NCI-H1694 (cell line): ENCODE data around the gene TMEM132C.
"Not testable (repeated sequence)": the region's sequence is repeated elsewhere in the genome, so short reads cannot be mapped to it uniquely, and the experiment has no call there.

ENCODE experiments used
- DNase-seq: peaks from one replicate; lab custom pipeline; 2025; lab: John Stamatoyannopoulos, UW

TMEM132C gene

GRCh38 chr12:128564956-128565355 lies 298.0 kb downstream of the TMEM132C start:
- DNase-seq: no peak

GRCh38 chr12:128567730-128568129 lies 300.8 kb downstream of the TMEM132C start:
- DNase-seq: no peak

GRCh38 chr12:128570191-128571065 lies 303.5 kb downstream of the TMEM132C start:
- DNase-seq: no peak

- DNase-seq: no peak
These were observed 305.2 kb downstream of the TMEM132C start for GRCh38 chr12:128571906-128572810.

- no peak for DNase-seq
These were observed 306.9 kb downstream of the TMEM132C start for GRCh38 chr12:128573907-128574306.

GRCh38 chr12:128578045-128578444 lies 311.1 kb downstream of the TMEM132C start:
- no peak for DNase-seq

GRCh38 chr12:128581321-128581761 lies 314.4 kb downstream of the TMEM132C start:
- DNase-seq: no peak

- no peak for DNase-seq
These were observed 316.5 kb downstream of the TMEM132C start for GRCh38 chr12:128583453-128583852.

GRCh38 chr12:128586451-128587029 lies 319.6 kb downstream of the TMEM132C start:
- no peak for DNase-seq

- no peak for DNase-seq
These were observed 320.9 kb downstream of the TMEM132C start for GRCh38 chr12:128587918-128588317.

GRCh38 chr12:128592220-128592744 lies 325.3 kb downstream of the TMEM132C start:
- no peak for DNase-seq

- no peak for DNase-seq
These were observed 327.6 kb downstream of the TMEM132C start for GRCh38 chr12:128594521-128594920.

- no peak for DNase-seq
These were observed 328.6 kb downstream of the TMEM132C start for GRCh38 chr12:128595609-128596008.

- no peak for DNase-seq
These were observed 333.9 kb downstream of the TMEM132C start for GRCh38 chr12:128600886-128601285.

GRCh38 chr12:128603573-128604115 lies 336.7 kb downstream of the TMEM132C start:
- no peak for DNase-seq

- DNase-seq: not testable (repeated sequence)
These were observed 337.2 kb downstream of the TMEM132C start for GRCh38 chr12:128604219-128604618.

GRCh38 chr12:128606051-128606450 lies 339.1 kb downstream of the TMEM132C start:
- no peak for DNase-seq

- DNase-seq: no peak
These were observed 339.6 kb downstream of the TMEM132C start for GRCh38 chr12:128606538-128606937.

- no peak for DNase-seq
These were observed 340.0 kb downstream of the TMEM132C start for GRCh38 chr12:128606970-128607369.

GRCh38 chr12:128607641-128608040 lies 340.7 kb downstream of the TMEM132C start:
- DNase-seq: no peak

- DNase-seq: no peak
These were observed 342.9 kb downstream of the TMEM132C start for GRCh38 chr12:128609861-128610260.

GRCh38 chr12:128611736-128612135 lies 344.8 kb downstream of the TMEM132C start:
- no peak for DNase-seq
